GM13976 (cell line): ENCODE measurements around the gene LAT.
"Not testable (repeated sequence)": the region's sequence is repeated elsewhere in the genome, so short reads cannot be mapped to it uniquely, and the experiment has no call there.

Experiments
- DNase-seq: peaks from one replicate; pipeline ENCODE4 v3.0.0; 2012; ENCODE audit warnings: low spot score
- CTCF ChIP-seq: IDR thresholded peaks from 2 replicates; pipeline ENCODE4 v1.5.1; 2012; ENCODE audit warnings: borderline replicate concordance, mild to moderate bottlenecking; ENCODE audit not compliant: insufficient read depth; ENCODE audit errors: extremely low read depth, missing control alignments, control extremely low read depth
- in situ Hi-C: fragments of 300-500 bp; cut with MboI; formaldehyde crosslinking; loops from one replicate; pipeline ENCODE4 v1.12.0; 2022; ENCODE audit warnings: low sequenced_read_pairs, mixed read lengths, inconsistent platforms; ENCODE audit not compliant: unreplicated experiment

LAT gene

GRCh38 chr16:28990375-28991040 is 5.7 kb downstream of the LAT start:
- in situ Hi-C loops, result no loop called here
- no peak for TF ChIP-seq CTCF
- no peak for DNase-seq

- DNase-seq, result no peak
- in situ Hi-C loops, result no loop called here
- no peak for TF ChIP-seq CTCF
These were observed 6.8 kb downstream of the LAT start for GRCh38 chr16:28991687-28992086.

- in situ Hi-C loops, result no loop called here
- DNase-seq, result no peak
These were observed 7.6 kb downstream of the LAT start for GRCh38 chr16:28992496-28992895.

GRCh38 chr16:28998837-28999236 is 14.0 kb downstream of the LAT start:
- in situ Hi-C loops, result no loop called here
- no peak for TF ChIP-seq CTCF
- no peak for DNase-seq

More at GRCh38 chr16:28992496-28992895, 7.6 kb downstream of the LAT start:
- TF ChIP-seq CTCF, result no peak

GRCh38 chr16:28999577-28999976 is 14.7 kb downstream of the LAT start:
- no peak for DNase-seq

GRCh38 chr16:29000019-29000418 is 15.2 kb downstream of the LAT start:
- DNase-seq, result no peak
- no peak for TF ChIP-seq CTCF
- in situ Hi-C loops, result no loop called here

More at GRCh38 chr16:28999577-28999976, 14.7 kb downstream of the LAT start:
- in situ Hi-C loops, result no loop called here
- no peak for TF ChIP-seq CTCF

- DNase-seq, in situ Hi-C loops: not testable (repeated sequence)
These were observed 19.8 kb downstream of the LAT start for GRCh38 chr16:29004496-29005139.
